Osteoblast (primary cell): ENCODE data around the gene RNASEH2A. TPM values are rescaled to one million over a fixed set of nuclear protein-coding genes. Genes with fewer than 3 reads are reported as not detected.

Experiments used
- DNase-seq: peaks from one replicate; pipeline ENCODE4 v3.0.0; 2011; ENCODE audit warnings: low spot score, mixed read lengths; ENCODE audit not compliant: insufficient read length; ENCODE audit errors: missing footprints
- H2AFZ ChIP-seq: 2 replicates; pipeline ENCODE4 v1.6.0; 2011; ENCODE audit warnings: mild to moderate bottlenecking, low read length
- H3K27ac ChIP-seq: 2 replicates; pipeline ENCODE4 v1.5.1; 2011; ENCODE audit warnings: mild to moderate bottlenecking, low read depth, low read length, moderate library complexity
- H3K27me3 ChIP-seq: 2 replicates; pipeline ENCODE4 v1.6.0; 2012; ENCODE audit warnings: mild to moderate bottlenecking, control low read depth, inconsistent platforms, low read length, moderate library complexity; ENCODE audit not compliant: insufficient read depth
- H3K36me3 ChIP-seq: 2 replicates; pipeline ENCODE4 v1.5.1; 2011; ENCODE audit warnings: mild to moderate bottlenecking, low read length, control low read depth, moderate library complexity; ENCODE audit not compliant: insufficient read depth
- H3K4me1 ChIP-seq: 2 replicates; pipeline ENCODE4 v1.5.1; 2011; ENCODE audit warnings: mild to moderate bottlenecking, low read length, control low read depth, moderate library complexity; ENCODE audit not compliant: insufficient read depth
- H3K4me2 ChIP-seq: 2 replicates; pipeline ENCODE4 v1.6.0; 2011; ENCODE audit warnings: mild to moderate bottlenecking, low read length; ENCODE audit not compliant: insufficient read depth
- H3K4me3 ChIP-seq: fragments of 200-600 bp; sonication (generic); 3 replicates; pipeline ENCODE4 v1.5.1; 2012; ENCODE audit warnings: mild to moderate bottlenecking, low read length, inconsistent platforms; ENCODE audit not compliant: insufficient read depth
- H3K79me2 ChIP-seq: 2 replicates; pipeline ENCODE4 v1.6.0; 2012; ENCODE audit warnings: mild to moderate bottlenecking, low read length, control low read depth, inconsistent platforms; ENCODE audit not compliant: insufficient read depth
- H3K9me3 ChIP-seq: 2 replicates; pipeline ENCODE4 v1.5.1; 2011; ENCODE audit warnings: low read depth, low read length, control low read depth
- H4K20me1 ChIP-seq: 2 replicates; pipeline ENCODE4 v1.6.0; 2012; ENCODE audit warnings: mild to moderate bottlenecking, low read length, control low read depth; ENCODE audit not compliant: insufficient read depth
- total RNA-seq: library from RNA; depleted of rRNA; stranded (reverse); fragments of >200 nt; gene quantifications from 2 replicates; pipeline ENCODE4 v1.2.3, GENCODE V29; 2012
- TF ChIP-seq, protein P1 (sequence below): IDR thresholded peaks from 2 replicates; pipeline ENCODE4 v1.5.1; 2011; ENCODE audit warnings: mild to moderate bottlenecking, low read depth, low read length, moderate library complexity; ENCODE audit errors: extremely low read depth

RNASEH2A gene
- total RNA-seq, 1 donor: 7.6 TPM

DNA sequence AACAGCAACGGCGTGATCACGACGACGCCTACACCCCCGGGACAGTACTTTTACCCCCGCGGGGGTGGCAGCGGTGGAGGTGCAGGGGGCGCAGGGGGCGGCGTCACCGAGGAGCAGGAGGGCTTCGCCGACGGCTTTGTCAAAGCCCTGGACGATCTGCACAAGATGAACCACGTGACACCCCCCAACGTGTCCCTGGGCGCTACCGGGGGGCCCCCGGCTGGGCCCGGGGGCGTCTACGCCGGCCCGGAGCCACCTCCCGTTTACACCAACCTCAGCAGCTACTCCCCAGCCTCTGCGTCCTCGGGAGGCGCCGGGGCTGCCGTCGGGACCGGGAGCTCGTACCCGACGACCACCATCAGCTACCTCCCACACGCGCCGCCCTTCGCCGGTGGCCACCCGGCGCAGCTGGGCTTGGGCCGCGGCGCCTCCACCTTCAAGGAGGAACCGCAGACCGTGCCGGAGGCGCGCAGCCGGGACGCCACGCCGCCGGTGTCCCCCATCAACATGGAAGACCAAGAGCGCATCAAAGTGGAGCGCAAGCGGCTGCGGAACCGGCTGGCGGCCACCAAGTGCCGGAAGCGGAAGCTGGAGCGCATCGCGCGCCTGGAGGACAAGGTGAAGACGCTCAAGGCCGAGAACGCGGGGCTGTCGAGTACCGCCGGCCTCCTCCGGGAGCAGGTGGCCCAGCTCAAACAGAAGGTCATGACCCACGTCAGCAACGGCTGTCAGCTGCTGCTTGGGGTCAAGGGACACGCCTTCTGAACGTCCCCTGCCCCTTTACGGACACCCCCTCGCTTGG lies 14.1 kb upstream of the RNASEH2A start:
- no peaks in the 10 kb centered on the region for H3K27me3 ChIP-seq
- peaks cover 12% of the 10 kb centered on the region for H4K20me1 ChIP-seq
- peak overlapping the region; percentile 98 for H3K4me3 ChIP-seq
- peak overlapping the region; percentile 92 for H3K27ac ChIP-seq
- no peak overlapping the region for H2AFZ ChIP-seq
- H3K4me2 ChIP-seq: peak overlapping the region; percentile 88
- no peaks in the 10 kb centered on the region for H3K9me3 ChIP-seq
- peaks cover 21% of the 10 kb centered on the region for H3K79me2 ChIP-seq
- DNase-seq: peak; percentile 91
- no peaks in the 10 kb centered on the region for H3K36me3 ChIP-seq
- TF ChIP-seq, protein P1, sequence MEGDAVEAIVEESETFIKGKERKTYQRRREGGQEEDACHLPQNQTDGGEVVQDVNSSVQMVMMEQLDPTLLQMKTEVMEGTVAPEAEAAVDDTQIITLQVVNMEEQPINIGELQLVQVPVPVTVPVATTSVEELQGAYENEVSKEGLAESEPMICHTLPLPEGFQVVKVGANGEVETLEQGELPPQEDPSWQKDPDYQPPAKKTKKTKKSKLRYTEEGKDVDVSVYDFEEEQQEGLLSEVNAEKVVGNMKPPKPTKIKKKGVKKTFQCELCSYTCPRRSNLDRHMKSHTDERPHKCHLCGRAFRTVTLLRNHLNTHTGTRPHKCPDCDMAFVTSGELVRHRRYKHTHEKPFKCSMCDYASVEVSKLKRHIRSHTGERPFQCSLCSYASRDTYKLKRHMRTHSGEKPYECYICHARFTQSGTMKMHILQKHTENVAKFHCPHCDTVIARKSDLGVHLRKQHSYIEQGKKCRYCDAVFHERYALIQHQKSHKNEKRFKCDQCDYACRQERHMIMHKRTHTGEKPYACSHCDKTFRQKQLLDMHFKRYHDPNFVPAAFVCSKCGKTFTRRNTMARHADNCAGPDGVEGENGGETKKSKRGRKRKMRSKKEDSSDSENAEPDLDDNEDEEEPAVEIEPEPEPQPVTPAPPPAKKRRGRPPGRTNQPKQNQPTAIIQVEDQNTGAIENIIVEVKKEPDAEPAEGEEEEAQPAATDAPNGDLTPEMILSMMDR: no peak
- H3K4me1 ChIP-seq: peaks cover 30% of the 10 kb centered on the region

DNA sequence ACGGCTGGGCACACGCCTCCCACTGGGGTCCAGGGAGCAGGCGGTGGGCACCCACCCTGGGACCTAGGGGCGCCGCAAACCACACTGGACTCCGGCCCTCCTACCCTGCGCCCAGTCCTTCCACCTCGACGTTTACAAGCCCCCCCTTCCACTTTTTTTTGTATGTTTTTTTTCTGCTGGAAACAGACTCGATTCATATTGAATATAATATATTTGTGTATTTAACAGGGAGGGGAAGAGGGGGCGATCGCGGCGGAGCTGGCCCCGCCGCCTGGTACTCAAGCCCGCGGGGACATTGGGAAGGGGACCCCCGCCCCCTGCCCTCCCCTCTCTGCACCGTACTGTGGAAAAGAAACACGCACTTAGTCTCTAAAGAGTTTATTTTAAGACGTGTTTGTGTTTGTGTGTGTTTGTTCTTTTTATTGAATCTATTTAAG lies 13.5 kb upstream of the RNASEH2A start:
- H3K4me1 ChIP-seq: peaks cover 30% of the 10 kb centered on the region
- H3K4me2 ChIP-seq: peak overlapping the region; percentile 88
- peak overlapping the region; percentile 98 for H3K4me3 ChIP-seq
- peaks cover 21% of the 10 kb centered on the region for H3K79me2 ChIP-seq
- H3K36me3 ChIP-seq: no peaks in the 10 kb centered on the region
- TF ChIP-seq, protein P1: no peak
- H3K27ac ChIP-seq: peak overlapping the region; percentile 92
- H3K9me3 ChIP-seq: no peaks in the 10 kb centered on the region
- peak; percentile 89 for DNase-seq
- H3K27me3 ChIP-seq: no peaks in the 10 kb centered on the region
- H2AFZ ChIP-seq: no peak overlapping the region
- peaks cover 12% of the 10 kb centered on the region for H4K20me1 ChIP-seq

DNA sequence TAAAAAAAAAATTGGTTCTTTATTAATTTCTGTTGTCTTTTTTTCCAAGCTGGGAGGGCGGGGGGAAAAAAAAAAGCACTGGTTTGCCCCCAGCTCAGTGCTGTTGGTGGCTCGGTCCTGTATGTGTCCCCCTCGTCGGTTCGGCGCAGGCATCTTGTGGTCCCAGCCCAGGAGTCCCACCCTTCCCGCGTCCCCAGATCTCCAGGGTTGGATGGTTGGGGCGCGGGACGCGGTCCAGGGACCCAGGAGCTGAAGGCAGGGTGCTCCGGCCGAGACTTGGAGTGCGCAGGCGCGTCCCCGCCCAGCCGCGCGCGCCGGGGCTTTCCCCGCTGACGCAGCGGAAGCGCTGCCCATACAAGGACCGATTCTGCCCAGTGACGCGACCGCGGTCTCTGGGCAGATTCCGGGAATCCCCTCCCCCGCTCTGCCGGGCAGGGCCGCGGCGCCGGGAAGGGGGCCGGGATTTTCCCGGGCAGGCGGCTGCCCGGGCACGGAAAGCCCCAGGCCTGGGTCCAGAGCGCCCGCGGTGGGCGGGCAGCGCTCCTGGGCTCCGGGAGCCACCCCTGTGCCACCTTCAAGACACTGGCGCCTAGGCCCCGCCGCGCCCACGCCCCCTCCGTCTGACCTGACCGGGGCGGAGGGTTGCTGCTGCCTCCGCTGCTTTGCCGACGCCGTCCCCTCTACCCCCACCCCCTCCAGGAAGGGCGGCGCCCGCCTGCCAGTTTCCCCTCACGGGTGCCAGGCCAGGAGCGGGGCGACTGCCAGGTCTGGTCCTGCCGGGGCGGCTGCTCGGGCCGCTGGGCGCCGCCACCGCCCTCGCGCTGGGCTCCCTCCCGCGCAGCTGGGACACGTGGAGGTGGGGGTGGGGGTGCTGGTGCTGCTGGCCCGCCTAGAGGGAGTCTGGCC lies 12.8 kb upstream of the RNASEH2A start:
- peaks cover 12% of the 10 kb centered on the region for H4K20me1 ChIP-seq
- H3K4me1 ChIP-seq: peaks cover 24% of the 10 kb centered on the region
- peak overlapping the region; percentile 88 for H3K4me2 ChIP-seq
- no peaks in the 10 kb centered on the region for H3K36me3 ChIP-seq
- peak overlapping the region; percentile 92 for H3K27ac ChIP-seq
- no peaks in the 10 kb centered on the region for H3K9me3 ChIP-seq
- H3K27me3 ChIP-seq: no peaks in the 10 kb centered on the region
- no peak overlapping the region for H2AFZ ChIP-seq
- peaks cover 21% of the 10 kb centered on the region for H3K79me2 ChIP-seq
- peak; percentile 99 for DNase-seq
- peak overlapping the region; percentile 98 for H3K4me3 ChIP-seq
- TF ChIP-seq, protein P1: no peak
